ENCODE measurements around the gene PDZK1. TPM values are rescaled to one million over a fixed set of nuclear protein-coding genes. Genes with fewer than 3 reads are reported as not detected.
"Not testable (repeated sequence)": the region's sequence is repeated elsewhere in the genome, so short reads cannot be mapped to it uniquely, and the experiment has no call there.

PDZK1 gene
- polyA plus RNA-seq, 6 donors from 2014 or later, result 0.17 to 0.41 (median 0.25) TPM; not detected in 2

DNA sequence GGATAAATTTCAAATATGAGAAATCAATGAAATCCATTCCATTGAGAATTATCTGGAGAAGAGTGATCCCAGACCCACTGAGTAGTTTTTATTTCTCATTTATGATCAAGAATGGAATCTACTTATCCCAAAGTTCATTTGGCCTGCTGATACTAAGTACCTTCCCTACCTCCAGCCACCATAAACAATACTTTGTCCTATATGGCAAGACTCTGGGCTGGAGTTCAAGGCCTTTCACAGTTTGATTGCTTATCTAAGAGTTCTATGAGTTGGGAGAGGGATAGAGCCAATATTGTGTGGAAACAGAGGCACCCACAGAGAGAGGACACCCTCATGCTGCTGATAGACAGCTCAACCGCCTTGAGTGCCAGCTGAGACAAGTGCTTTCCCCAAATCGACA lies 5.1 kb downstream of the PDZK1 start:
- ATAC-seq (ENCODE audit: low read depth in 2 of 2), result no peak

DNA sequence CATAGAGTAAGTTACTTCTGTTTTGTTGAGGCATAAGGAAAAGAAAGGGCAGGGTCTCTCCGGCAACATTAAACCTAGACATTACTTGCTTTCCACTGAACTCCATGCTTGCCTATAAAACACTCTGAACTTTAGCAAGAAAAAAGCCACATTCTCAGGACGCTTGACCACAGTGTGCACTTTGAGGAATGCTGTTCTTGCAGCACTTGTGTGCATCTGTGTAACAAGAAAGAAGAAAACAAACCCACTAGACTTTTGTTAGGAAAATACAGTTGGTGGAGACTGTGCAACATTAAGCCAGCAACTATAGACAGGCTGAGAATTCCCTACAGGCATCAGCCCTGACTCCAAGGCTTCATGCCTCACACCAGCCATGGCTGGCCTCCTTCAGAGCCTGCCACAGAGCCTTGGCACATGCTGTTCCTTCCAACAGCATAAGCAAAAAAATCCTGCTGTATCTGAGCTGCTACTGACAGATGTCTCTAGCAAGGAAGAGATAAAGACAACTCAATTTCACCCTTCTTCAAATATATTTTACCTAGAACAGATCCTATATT lies 5.8 kb downstream of the PDZK1 start:
- no peaks in the 10 kb centered on the region for H3K36me3 Mint-ChIP-seq
- no peak overlapping the region for H3K27ac Mint-ChIP-seq
- DNase-seq, result no peak
- H3K4me1 Mint-ChIP-seq, result peaks cover 0 to 4% (median 0%) of the 10 kb centered on the region in 3 donors
- peaks cover 0 to 2% (median 0%) of the 10 kb centered on the region in 7 donors for H3K9me3 Mint-ChIP-seq
- H3K27me3 Mint-ChIP-seq, result peaks cover 0 to 6% (median 0%) of the 10 kb centered on the region in 3 donors
- ATAC-seq (ENCODE audit: low read depth in 2 of 2), result no peak
- H3K4me3 Mint-ChIP-seq, result no peak overlapping the region

More for the DNA sequence above, 5.1 kb downstream of the PDZK1 start:
- peaks cover 0 to 3% (median 0%) of the 10 kb centered on the region in 3 donors for H3K27me3 Mint-ChIP-seq
- H3K4me3 Mint-ChIP-seq, result no peak overlapping the region
- H3K4me1 Mint-ChIP-seq, result no peaks in the 10 kb centered on the region
- H3K9me3 Mint-ChIP-seq, result no peaks in the 10 kb centered on the region
- no peak overlapping the region for H3K27ac Mint-ChIP-seq
- no peaks in the 10 kb centered on the region for H3K36me3 Mint-ChIP-seq
- no peak for DNase-seq

DNA sequence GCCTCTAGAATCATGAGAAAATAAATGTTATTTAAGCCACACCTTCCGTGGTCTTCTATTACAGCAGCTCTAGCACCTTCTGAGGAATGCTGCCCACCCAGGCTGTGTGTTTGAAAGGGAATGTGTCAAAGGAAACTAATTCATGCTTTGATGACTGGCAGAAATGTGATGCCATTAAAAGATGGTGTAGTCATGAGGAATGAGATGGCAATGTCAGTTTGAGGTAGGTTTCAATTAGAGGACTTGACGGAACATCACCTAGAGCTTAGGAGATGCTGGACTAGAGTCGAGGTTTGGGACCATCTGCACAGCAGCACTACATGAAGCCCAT lies 10.6 kb downstream of the PDZK1 start:
- ATAC-seq (ENCODE audit: low read depth in 2 of 2) (no peak), DNase-seq (no peak)
- Mint-ChIP-seq H3K27me3 (peaks cover 0 to 6% (median 0%) of the 10 kb centered on the region in 3 donors), H3K4me1 (peaks cover 0 to 6% (median 4%) of the 10 kb centered on the region in 3 donors), H3K36me3 (no peaks in the 10 kb centered on the region), H3K4me3 (no peak overlapping the region), H3K9me3 (peaks cover 0 to 2% (median 0%) of the 10 kb centered on the region in 7 donors), H3K27ac (peak overlapping the region in 1 of 6 donors; percentile 57)

DNA sequence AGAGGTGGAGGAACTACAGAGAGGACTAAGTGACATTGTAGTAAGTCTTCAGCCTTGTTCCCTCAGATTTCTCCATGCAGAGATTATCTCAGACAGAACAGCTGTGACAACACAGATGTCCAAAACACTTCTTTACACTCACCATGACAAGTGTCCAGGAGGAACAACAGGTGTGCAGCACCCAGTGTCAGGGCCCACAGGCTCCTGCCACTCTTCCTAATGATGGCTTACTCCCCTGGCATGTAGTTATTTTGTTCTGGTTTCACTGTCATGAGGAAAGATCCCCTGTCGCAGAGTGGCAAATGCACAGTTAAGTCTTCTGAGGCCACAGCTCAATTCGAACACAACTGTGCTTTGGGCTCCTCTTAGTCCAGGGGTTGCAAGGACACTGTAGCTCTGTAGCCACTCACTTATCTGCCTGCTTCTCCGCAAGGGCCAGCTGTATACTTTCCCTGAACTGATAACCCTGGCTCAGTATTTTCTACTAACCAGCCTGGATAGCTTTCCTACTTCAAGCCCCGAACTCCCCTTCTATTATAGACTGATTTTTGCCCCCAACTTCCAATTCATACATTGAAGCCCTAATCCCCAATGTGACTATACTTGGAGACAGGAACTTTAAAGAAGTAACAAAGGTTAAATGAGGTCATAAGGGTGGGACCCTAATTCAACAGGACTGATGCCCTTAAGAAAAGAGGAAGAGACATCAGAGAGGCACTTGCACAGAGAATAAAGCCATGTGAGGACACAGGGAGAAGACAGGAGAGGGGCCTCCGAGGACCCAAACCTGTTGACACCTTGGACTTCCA lies 11.1 kb downstream of the PDZK1 start:
- no peaks in the 10 kb centered on the region for H3K36me3 Mint-ChIP-seq
- no peak overlapping the region for H3K27ac Mint-ChIP-seq
- DNase-seq, result no peak
- H3K9me3 Mint-ChIP-seq, result peaks cover 0 to 2% (median 0%) of the 10 kb centered on the region in 7 donors
- no peak for ATAC-seq (ENCODE audit: low read depth in 2 of 2)
- no peak overlapping the region for H3K4me3 Mint-ChIP-seq
- H3K27me3 Mint-ChIP-seq, result peaks cover 0 to 6% (median 0%) of the 10 kb centered on the region in 3 donors
- peaks cover 0 to 6% (median 4%) of the 10 kb centered on the region in 3 donors for H3K4me1 Mint-ChIP-seq

DNA sequence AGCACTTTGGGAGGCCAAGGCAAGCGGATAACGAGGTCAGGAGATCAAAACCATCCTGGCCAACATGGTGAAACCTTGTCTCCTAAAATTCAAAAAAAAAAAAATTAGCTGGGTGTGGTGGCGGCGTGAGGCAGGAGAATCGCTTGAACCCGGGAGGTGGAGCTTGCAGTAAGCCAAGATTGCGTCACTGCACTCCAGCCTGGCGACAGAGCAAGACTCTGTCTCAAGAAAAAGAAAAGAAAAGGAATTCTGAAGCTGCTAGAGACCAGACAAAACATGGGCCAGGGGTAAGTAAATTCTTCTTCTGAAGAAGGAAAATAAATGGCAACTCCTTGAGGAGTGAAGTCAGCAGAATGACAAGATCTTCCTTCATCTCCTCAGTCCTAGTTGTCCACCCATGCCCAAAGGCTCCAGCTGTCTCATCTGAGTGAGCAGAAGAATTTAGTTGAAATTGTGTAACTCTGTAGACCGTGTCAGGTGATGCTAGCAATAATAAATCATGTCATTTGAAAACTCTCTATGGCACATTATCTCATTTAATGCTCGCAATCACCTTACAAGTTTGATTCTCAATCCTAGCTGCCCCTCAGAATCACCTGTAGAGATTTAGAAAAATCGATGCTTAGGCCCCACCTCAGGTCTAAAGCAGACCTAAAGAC lies 14.3 kb downstream of the PDZK1 start:
- Mint-ChIP-seq H3K36me3 (no peaks in the 10 kb centered on the region), H3K27ac (no peak overlapping the region), H3K4me1 (peaks cover 4 to 17% (median 5%) of the 10 kb centered on the region in 3 donors), H3K4me3 (no peak overlapping the region), H3K9me3 (peaks cover 0 to 2% (median 0%) of the 10 kb centered on the region in 7 donors), H3K27me3 (peaks cover 0 to 6% (median 0%) of the 10 kb centered on the region in 3 donors)
- DNase-seq (no peak), ATAC-seq (ENCODE audit: low read depth in 2 of 2) (no peak)

DNA sequence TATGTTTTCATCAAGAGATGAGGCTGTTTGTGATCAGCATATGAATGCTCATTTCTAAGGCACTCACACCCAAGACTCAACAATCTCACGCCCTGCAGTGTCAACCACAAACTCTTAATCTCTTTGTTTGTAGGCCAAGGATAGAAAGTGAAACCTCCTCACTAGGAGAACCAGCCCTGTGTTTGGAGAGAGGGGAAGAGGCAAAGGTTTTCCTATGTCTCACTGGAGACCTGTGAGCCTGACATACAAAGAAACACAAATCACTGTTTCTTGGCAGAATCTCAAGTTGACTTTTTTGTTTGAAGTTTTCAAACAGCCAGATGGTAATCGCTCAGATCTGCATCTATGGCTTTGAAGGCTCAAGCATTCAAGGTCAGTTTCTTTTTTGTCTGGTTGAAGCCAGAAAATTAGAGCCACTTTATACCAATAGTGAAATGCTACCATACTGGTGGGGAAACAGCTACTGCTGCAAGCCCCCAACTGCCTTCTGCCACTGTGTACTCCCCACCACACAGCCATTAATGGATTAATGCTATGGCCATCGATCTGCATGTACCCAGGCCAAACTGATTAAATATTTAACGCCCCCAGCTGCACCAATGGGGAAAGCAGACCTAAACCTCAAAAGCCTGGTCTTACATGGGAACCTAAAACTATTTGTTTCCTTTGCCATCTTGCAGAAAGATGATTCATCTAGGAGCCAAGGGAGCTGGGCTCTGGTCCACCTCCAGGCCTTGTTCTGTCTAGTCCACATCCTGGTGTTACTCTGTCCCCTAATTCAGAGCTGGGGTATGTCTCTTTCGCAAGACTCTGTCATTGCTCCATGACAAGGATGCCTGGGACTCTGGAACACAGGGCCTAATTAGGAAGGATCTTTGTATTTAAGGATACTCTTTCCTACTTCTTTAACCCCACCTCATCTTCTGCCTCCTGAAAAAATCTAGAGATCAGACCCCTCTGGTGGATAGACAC lies 16.3 kb downstream of the PDZK1 start:
- Mint-ChIP-seq H3K27ac (no peak overlapping the region), H3K4me3 (no peak overlapping the region), H3K27me3 (no peaks in the 10 kb centered on the region), H3K4me1 (peaks cover 4 to 11% (median 5%) of the 10 kb centered on the region in 3 donors), H3K36me3 (no peaks in the 10 kb centered on the region), H3K9me3 (no peaks in the 10 kb centered on the region)
- ATAC-seq (ENCODE audit: low read depth in 2 of 2) (no peak), DNase-seq (no peak)

DNA sequence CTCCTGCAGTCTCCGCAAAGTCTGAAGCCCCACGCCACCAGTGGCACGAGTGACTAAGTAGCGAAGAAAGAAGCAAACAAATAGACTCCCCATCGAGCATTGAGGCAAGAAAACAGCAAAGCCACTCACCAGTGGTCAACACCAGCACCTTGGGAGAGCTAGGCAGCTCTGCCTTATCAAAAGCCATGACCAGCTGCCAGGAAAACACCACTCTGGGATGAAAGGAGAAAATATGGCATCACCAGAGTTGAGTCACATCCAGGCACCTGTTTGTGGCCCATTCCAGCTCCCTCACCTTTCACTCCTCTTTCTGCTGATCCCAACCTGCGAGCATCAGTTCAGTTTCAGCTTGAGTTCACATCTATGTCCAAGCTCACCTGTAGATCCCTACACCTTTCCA lies 17.2 kb downstream of the PDZK1 start:
- no peak for ATAC-seq (ENCODE audit: low read depth in 2 of 2)

DNA sequence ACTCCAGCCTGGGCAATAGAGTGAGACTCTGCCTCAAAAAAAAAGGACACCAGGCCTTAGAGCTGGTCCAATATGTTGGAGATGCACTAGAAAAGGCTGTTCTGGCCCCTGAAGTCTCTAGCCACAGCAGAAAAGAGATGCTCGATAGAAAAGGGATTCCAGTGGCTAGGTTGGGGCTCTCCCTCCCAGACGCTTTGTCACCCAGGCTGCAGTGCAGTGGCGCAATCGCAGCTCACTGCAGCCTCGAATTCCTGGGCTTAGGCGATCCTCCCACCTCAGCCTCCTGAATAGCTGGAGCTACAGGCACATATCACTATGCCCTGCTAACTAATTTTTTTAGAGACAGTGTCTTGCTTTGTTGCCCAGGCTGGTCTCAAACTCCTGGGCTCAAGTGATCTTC lies 18.2 kb downstream of the PDZK1 start:
- no peaks in the 10 kb centered on the region for H3K36me3 Mint-ChIP-seq
- no peak overlapping the region for H3K27ac Mint-ChIP-seq
- H3K4me1 Mint-ChIP-seq, result peaks cover 0 to 11% (median 5%) of the 10 kb centered on the region in 3 donors
- H3K9me3 Mint-ChIP-seq, result no peaks in the 10 kb centered on the region
- ATAC-seq (ENCODE audit: low read depth in 2 of 2), result no peak
- DNase-seq, result no peak
- no peak overlapping the region for H3K4me3 Mint-ChIP-seq
- H3K27me3 Mint-ChIP-seq, result no peaks in the 10 kb centered on the region

More for the DNA sequence above, 17.2 kb downstream of the PDZK1 start:
- H3K4me3 Mint-ChIP-seq, result no peak overlapping the region
- no peak for DNase-seq
- no peaks in the 10 kb centered on the region for H3K27me3 Mint-ChIP-seq
- no peaks in the 10 kb centered on the region for H3K36me3 Mint-ChIP-seq
- H3K9me3 Mint-ChIP-seq, result no peaks in the 10 kb centered on the region
- peaks cover 0 to 11% (median 5%) of the 10 kb centered on the region in 3 donors for H3K4me1 Mint-ChIP-seq
- H3K27ac Mint-ChIP-seq, result peak overlapping the region in 2 of 6 donors; percentile 33 to 41

DNA sequence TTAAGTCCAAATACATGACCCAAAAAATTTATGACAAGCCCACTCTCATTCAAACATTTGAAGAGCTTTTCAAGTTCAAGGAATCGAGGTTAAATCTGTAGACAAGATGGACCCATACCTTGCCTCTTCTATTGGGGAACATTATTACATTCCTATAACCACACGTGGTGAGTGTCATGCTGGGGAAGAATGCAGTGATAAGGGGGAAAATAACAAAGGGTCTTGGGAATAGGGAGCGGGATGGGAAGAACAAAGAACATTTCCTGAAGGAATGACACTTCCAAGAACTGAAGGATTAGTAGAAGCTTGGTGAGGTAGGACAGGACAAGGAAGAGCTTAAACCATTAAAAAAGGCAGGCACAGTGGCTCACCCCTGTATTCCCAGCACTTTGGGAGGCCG lies 18.8 kb downstream of the PDZK1 start:
- no peaks in the 10 kb centered on the region for H3K27me3 Mint-ChIP-seq
- H3K27ac Mint-ChIP-seq, result peak overlapping the region in 1 of 6 donors; percentile 23
- no peaks in the 10 kb centered on the region for H3K9me3 Mint-ChIP-seq
- no peak overlapping the region for H3K4me3 Mint-ChIP-seq
- ATAC-seq (ENCODE audit: low read depth in 2 of 2) (no peak), DNase-seq (no peak)
- no peaks in the 10 kb centered on the region for H3K36me3 Mint-ChIP-seq
- peaks cover 0 to 11% (median 5%) of the 10 kb centered on the region in 3 donors for H3K4me1 Mint-ChIP-seq

DNA sequence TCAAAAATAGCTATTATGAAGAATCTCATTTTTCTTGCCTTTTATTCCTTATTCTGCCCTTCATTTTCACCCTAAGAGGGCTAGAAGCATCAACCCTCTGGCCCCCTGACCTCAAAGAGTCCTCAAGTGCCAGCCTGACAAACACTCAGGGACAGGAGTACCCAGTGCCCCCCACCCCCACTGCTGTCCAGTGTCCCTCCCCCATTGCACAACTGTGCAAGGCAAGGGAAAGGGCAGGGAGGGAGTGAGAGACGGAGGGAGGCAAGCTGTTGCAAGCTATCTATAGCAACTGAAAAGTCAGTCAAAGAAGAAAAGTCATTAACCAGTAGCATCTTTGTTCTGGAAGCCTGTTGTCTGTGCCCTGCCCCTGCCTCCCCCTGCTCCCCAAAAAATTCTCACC lies 21.1 kb downstream of the PDZK1 start:
- not testable (repeated sequence) for H3K27ac Mint-ChIP-seq; H3K36me3 Mint-ChIP-seq; H3K9me3 Mint-ChIP-seq; H3K4me3 Mint-ChIP-seq; H3K27me3 Mint-ChIP-seq; DNase-seq; ATAC-seq (ENCODE audit: low read depth in 2 of 2)
- peaks cover 0 to 11% (median 5%) of the 10 kb centered on the region in 3 donors for H3K4me1 Mint-ChIP-seq

DNA sequence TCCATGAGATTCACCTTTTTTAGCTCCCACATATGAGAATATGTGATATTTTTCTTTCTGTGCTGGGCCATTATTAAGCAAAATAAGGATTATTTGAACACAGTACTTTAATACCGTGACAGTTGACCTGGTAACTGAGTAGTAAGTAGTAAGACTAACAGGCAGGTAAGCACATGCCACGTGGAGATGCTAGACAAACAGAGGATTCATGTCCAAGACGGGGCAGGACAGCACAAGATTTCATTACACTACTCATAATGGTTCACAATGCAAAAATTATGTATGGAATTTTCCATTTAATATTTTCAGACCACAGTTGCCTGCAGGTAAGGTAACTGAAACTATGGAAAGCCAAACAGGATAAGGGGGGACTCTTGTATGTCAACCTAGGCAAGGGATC lies 22.3 kb downstream of the PDZK1 start:
- H3K4me1 Mint-ChIP-seq, H3K9me3 Mint-ChIP-seq: not testable (repeated sequence)

DNA sequence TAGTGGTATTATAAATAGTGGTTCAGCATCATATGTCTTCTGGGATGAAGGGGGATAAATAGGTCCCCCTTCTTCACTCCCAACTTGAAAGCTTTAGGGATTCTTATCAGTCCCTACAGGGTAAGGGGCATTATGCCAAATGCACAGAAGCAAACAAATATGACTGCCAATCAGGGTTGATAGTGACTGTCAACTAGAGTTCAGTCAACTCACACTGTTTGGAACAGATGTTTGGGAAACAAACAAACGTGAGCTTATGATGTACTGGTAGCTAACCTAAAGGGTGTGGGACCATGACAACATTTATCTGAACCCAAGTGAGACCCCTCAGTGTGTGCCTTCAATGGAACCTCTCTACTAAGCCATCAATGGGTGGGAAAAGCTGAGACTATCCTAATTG lies 34.0 kb downstream of the PDZK1 start:
- not testable (repeated sequence) for H3K4me3 Mint-ChIP-seq; H3K27ac Mint-ChIP-seq; ATAC-seq (ENCODE audit: low read depth in 2 of 2); H3K36me3 Mint-ChIP-seq; H3K27me3 Mint-ChIP-seq; DNase-seq; H3K9me3 Mint-ChIP-seq
- peaks cover 0 to 14% (median 7%) of the 10 kb centered on the region in 3 donors for H3K4me1 Mint-ChIP-seq

More for the DNA sequence above, 22.3 kb downstream of the PDZK1 start:
- H3K36me3 Mint-ChIP-seq; H3K4me3 Mint-ChIP-seq; H3K27me3 Mint-ChIP-seq; DNase-seq; H3K27ac Mint-ChIP-seq; ATAC-seq (ENCODE audit: low read depth in 2 of 2): not testable (repeated sequence)

Data from naive B cell (primary cell).